GM19043 (cell line): Measurements from ENCODE around the gene C19orf12.

Experiments
- ATAC-seq: cut with Tn5 transposase; IDR thresholded peaks from one replicate; pipeline ENCODE4 v1.9.1; 2021; ENCODE audit warnings: low read depth; ENCODE audit not compliant: unreplicated experiment

Gene C19orf12

DNA sequence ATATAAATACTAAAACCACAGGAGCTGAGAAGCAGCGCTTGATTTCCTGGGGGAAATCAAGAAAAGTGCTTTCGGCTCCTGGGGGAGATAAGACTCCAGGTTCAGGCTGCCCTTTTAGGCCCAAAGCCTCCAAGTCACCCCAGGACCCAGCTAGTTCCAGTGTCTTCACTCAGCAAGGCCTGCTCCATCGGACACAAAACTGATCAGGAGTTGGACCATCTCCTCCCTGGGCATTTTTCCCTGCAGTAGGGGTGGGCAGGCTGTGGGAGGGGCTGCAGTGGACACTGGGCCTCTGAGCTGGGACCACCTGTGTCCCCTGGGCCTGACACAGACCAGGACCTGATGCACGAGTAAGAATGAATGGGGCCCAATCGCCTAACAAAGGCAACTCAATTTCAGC is 15.2 kb downstream of the C19orf12 start:
- ATAC-seq, result no peak

DNA sequence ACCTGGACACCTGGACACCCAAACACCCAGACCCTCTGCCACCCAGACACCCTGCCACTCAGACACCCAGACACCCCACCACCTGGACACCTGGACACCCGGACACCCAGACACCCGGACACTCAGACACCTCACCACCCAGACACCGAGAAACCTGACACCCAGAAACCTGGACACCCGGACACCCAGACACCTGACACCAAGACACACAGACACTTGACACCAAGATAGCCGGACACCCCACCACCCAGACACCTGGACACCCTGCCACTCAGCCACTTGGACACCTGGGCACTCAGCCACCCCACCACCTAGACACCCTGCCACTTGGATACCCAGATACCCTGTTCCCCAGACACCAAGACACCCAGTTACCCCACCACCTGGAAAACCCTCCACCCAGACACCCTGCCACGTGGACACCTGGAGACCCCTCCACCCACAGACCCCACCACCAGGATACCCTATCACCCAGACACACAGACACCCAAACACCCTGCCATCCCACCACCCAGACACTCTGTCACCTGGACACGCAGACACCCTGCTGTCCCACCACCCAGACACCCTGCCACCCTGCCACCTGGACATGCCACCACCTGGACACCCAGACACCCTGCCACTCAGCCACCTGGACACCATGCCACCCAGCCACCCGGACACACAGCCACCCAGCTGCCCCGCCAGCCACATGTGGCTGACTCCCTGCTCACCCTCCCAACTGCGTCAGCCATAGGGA is 17.4 kb downstream of the C19orf12 start:
- ATAC-seq, result no peak

DNA sequence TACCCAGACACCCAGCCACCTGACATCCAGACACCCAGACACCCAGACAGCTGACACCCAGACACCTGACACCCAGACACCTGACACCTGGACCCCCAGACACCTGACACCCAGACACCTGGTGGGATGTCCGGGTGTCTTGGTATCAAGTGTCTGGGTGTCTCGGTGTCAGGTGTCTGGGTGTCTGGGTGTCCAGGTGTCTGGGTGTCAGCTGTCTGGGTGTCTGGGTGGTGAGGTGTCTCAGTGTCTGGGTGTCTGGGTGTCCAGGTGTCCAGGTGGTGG is 18.6 kb downstream of the C19orf12 start:
- ATAC-seq, result no peak

DNA sequence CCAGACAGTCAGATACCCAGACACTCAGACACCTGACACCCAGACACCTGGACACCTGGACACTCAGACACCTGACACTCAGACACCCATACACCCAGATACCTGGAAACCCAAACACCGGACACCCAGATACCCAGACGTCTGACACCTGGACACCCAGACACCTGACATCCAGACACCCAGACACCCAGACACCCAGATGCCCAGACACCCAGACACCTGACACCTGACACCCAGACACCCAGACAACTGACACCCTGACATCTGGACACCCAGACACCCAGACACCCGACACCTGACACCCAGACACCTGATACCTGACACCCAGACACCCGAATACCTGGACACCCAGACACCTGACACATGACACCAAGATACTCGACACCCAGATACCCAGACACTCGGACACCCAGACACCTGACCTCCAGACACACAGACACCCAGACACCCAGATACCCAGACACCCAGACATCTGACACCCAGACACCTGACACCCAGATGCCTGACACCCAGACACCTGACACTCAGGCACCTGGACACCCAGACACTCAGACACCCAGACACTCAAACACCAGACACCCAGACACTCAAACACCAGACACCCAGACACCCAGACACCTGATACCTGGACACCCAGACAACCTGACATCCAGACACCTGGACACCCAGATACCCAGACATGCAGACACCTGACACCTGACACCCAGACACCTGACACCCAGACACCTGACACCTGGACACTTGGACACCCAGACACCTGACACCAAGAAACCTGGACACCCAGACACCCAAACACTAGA is 19.1 kb downstream of the C19orf12 start:
- no peak for ATAC-seq

DNA sequence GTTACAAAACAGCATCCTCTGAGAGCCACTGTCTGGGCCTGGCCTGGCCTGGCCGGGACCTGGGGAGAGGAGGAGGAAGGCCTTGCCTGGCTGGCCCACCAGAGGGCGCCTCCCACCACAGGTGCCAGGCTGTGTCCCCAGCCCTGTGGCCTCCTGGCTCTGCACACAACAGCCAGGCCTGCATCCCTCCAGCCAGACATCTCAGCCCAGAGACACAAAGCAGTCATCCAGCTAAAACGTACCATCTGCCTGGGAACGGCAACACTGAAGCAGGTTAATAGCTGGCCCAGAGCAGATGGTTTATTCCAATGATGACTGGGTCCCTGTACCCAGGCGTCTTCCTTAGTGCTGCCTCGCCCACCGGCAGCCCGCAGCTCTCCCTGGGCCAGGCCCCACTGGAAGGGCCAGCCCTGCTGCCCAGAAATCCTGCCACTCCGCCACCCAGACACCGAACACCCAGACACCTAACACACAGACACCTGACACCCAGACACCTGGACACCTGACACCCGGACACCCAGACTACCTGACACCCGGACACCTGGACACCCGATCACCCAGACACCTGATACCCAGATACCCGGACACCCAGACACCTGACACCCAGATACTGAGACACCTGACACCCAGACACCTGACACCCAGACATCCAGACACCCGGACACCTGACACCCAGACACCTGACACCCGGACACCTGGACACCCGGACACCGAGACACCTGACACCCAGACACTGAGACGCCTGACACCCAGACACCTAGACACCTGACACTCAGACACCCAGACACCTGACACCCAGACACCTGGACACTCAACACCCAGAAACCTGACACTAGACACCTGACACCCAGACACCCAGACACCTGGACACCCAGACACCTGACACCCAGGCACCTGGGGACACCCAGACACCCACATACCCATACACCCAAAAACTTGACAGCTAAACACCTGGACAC is 20.1 kb downstream of the C19orf12 start:
- ATAC-seq, result peak; percentile 91

DNA sequence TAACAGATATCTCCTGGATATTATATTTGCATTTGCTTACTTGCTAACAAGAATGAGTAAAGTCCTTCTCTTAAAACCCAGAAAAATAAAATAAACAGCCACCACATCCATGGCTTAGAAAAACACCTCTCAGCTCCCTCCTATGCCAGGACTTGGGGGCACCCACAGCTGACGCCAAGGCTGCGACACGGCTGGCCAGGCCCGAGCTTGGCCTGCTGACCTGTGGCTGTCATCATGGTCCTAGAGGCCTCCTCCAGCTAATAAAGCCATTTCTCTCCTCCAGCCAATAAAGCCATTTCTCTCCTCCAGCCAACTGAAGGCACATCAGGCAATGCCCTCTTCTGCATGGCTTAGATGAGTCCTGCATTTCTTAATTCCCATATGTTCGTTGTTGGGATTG is 20.9 kb downstream of the C19orf12 start:
- no peak for ATAC-seq

DNA sequence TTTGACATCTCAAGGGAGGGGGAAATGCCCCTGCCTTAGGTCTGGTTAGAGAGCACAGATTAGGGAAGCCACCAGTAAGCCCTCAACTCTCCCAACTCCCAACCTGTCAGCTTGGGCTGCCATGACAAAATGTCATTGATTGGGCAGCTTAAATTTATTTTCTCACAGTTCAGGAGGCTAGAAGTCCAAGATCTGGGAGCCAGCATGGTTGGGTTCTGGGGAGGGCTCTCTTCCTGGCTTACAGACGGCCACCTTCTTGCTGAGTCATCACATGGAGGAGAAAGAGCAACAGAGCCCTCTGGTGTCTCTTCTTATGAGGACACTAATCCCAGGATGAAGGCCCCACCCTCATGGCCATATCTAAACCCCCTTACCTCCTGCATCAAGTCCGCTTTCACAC is 24.2 kb downstream of the C19orf12 start:
- no peak for ATAC-seq

DNA sequence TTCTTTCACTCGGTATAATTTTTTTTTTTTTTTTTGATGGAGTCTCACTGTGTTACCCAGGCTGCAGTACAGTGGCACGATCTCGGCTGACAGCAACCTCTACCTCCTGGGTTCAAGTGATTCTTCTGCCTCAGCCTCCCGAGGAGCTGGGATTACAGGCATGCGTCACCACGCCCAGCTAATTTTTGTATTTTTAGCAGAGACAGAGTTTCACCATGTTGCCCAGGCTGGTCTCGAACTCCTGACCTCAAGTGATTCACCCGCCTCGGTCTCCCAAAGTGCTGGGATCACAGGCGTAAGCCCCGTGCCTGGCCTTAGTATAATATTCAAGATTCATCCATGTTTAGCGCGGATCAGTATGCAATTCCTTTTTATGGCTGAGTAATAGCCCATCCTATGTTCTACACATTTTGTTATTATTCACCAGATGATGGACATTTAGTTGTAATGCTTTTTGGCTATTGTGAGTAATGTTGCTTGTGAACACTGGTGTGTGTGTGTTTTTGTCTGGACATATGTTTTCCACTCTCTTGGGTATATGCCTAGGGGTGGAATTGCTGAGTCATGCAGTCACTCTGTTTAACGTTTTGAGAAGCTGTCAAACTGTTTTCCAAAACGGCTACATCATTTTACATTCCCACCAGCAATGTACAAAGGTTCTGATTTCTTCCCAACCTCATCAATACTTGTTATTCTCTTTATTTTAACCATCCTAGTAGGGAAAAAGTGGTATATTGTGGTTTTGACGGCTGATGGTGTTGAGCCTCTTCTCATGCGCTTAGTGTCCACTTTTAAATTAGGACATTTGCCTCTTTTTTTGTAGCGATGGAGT is 26.9 kb downstream of the C19orf12 start:
- no peak for ATAC-seq

DNA sequence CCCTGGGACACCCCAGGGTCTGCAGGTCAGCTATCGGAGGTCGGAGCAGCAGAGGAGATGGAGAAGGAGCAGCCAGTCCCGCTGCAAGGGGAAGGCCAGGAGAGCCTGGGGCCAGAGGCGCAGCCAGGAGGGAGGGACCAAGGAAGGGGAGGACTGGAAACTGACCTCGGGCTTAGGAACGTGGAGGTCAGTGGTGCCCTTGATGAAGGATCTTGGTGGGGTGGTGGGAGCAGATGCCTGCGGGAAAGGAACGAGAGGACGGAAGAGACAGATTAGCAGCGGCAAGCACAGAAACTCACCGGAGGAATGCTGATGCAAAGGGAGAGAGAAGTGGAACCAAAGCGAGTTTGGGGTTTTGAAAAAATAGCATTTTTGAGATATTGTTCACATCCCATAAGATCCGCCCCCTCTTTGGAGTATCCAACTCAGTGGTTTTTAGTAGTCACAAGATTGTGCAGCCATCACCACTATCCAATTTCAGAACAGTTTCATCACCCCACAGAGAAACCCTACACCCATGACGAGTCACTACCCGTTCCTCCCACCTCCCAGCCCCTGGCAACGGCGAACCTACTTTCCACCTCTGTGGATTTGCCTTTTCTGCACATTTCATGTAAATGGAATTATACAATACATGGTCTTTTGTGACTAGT is 27.7 kb downstream of the C19orf12 start:
- ATAC-seq, result no peak

DNA sequence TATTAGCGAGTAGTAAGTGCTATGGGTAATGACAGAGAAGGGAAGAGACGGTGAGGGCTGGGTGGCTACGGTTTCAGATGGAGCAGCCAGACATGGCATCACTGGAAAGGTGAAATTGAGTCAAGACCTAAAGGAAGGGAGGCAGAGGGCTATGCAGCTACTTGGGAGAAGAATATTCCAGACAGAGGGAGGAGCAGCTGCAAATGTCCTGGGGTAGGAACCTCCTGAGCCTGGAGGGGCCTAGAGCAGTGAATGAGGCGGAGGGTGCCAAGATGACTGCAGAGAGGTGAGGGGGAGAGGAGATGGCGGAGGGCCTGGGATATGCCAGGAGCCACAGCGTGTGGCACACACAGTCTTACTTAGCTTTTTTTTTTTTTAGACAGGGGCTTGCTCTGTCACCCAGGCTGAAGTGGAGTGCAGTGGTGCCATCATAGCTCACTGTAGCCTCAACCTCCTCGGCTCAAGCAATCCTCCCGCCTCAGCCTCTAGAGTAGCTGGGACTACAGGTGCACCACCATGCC is 28.7 kb downstream of the C19orf12 start:
- no peak for ATAC-seq

DNA sequence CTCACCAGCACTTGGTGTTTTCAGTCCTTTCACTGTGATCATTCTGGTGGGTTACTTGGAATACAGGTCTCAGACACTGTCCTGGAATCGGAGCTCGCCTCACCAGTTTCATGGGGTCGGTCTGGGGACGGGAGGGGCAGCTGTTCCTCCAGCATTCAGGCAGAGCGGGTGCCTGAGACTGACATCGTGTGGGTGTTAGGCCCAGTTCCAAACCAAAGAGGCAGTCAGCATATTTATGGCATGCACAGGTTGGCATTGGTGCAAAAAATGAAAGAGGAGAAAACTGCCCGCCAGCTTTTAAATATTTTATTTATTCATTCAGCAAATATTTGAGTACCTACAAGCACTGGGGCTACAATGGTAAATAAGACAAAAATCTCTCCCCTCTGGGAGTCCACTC is 29.7 kb downstream of the C19orf12 start:
- ATAC-seq, result no peak

DNA sequence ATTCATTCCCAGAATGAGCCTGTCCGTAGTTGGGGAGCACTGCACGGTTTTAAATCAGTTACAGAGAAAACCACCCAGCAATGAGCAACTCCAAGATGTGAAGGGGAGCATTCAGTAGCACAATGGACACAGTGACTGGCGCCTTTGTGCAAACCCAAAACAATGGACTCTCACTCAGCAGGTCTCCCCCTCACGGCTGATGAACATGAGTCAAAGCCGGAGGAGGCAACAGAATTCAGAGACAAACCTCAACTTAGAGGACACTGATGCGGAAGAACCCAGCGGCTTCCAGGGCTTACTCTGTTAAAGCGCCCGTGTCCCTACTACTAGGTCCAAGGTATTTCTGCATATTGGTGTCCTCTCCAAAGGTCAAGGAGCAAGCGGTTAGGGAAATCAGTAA is 32.1 kb downstream of the C19orf12 start:
- ATAC-seq, result no peak

DNA sequence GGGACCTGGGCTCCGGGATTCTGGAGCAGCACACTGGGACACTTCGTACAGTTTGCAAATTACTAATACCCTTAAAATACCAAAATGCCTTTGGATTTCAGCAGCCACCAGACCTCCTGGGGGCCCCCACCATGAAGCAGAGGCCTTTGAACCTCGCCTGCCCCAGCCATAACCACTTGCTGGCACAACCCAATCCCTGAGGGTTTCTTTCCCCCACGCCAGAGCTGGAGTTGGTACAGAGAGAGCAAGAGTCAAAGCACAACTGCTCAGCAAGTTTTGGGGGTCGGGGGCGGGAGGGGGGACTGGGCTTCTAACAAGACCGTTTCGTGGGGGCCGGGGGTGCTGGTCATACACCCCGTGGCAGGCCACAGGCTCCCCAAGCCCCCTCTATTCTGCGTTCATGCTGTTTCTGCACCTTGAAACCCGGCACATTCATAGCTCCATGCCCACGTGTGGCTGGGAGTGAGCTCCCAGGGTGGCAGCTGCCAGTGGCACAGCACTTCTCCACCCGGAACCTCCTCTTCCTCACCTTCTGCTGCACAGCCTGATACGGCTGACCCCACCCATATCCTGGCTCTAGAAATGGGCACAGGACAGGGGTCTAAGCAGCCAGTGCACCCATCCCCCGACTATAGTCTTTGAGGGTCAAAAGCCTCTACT is 32.7 kb downstream of the C19orf12 start:
- ATAC-seq, result no peak

DNA sequence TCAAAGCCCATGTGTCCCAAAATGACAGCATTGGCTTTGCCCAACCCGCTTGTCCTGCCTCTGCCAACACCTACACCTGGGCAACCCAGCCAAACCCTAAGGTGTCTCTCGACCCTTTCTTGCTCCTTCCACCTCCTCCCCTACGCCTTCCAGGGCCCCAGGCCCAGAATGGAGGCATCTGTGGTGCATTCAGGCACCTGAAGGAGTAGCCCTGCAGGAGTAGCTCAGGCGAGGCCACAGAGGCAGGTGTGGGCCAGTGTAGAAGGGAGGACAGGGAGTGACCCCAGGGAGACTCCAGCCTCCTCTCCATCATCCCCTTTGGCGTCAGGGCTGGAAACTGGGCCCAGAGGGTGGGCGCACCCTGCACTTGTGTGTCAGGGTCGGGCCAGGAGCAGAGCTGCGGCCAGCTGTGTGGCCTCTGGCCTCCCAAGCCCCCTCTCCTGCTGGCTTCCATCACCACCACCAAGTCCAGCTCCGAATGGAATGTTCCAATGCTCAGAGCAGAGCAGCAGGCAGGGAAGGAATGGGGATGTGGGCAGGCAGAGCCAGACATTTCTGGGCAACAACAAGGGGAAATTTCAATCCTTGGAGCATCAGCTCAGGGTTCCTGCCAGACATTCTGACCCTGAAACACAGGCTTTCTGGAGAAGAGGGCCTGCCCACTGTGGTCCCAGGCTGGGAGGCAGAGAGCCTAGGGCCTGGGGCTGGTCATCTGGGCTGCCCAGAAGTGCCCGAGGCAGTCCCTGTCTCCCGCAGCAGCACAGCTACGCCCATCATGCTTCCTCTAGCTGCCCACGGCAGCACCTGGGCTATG is 33.4 kb downstream of the C19orf12 start:
- ATAC-seq, result no peak

DNA sequence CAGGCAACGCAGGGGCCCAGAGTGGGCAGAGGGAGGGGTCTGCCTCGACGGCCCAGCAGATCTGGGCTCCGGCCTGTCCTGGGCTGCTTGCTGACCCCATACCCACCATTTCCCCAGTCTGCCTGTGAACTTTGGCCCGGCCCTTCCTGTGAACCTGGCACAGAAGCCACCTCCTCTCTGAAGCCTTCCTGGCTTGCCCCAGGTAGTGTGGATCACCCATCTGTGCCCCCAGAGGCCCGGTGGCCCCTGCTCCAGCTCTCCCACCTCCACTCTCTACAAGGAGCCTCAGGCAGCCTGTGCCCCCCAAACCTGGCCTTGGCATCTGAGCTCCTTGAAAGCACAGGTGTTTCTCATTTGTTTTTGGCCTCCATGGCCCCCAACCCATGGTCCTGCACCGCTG is 34.1 kb downstream of the C19orf12 start:
- no peak for ATAC-seq

DNA sequence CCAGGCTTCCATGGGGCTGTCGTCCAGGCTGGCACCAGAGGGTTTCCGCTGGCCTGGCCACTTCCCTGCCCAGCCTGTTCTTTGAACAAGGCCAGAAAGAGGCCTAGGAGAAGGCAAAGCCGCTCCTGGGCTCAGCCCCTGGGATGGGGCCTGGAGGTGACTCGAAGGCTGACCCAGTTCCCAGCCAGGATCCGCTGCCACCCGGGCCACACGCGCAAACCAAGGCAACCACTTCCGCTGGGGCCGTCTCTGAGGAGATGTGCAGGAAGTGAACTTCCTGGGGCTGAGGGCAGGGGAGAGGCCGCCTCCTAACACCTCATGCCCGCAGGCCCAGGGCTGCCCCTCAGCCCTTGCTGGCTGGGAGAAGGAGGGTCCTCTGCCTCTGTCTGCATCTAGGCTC is 34.6 kb downstream of the C19orf12 start:
- peak; percentile 71 for ATAC-seq

DNA sequence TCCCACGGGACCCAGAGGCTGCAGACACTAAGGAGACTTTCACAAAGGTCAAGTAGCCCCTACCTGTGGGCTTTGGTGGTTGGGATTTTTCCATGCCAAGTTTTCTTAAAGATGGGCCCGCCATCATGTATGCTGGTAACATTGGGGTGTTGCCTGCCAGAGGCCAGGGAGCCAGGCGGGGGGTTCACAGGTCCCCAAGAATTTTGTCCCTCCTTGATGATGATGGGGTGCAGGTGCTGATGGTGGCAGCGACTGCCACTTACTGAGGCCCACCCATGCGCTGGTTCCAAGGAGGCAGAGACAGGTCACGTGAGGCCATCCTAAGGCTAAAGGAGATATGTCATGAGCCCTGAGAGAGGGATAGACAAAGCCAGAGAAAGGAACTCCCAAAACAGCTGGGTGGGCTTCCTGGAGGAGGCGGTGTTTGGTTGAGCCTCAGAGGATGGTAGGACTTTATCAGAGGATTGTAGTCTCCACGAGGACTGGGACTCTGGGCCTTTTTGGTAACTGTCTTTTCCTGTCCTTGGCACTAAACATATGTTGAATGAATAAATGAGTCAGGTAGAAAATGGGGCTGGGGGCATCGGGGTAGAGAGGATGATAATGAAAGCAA is 35.4 kb downstream of the C19orf12 start:
- ATAC-seq, result no peak
